ENCODE measurements around the gene SURF4.

The SURF4 gene

GRCh38 chr9:133404454-133405002, 28.7 kb upstream of the SURF4 start:
- H3K36me3 ChIP-seq (ENCODE audit: insufficient read depth, low read length), result peaks cover 39% of the 10 kb centered on the region; the same call in 1 of the 2 replicates
- no peaks in the 10 kb centered on the region for H3K9me3 ChIP-seq (ENCODE audit: insufficient read depth, low read depth, low read length)
- H3K9ac ChIP-seq (ENCODE audit: low read depth, low read length, poor library complexity, severe bottlenecking), result no peak overlapping the region

GRCh38 chr9:133403766-133404453, 28.1 kb upstream of the SURF4 start:
- H3K79me2 ChIP-seq (ENCODE audit: insufficient read depth, low read length), result no peaks in the 10 kb centered on the region
- no peaks in the 10 kb centered on the region for H4K20me1 ChIP-seq (ENCODE audit: insufficient read depth, low read length, poor library complexity, severe bottlenecking)
- H2AFZ ChIP-seq (ENCODE audit: low read length), result no peak overlapping the region
- H3K9me2 ChIP-seq (replicated peaks; ENCODE audit: low read depth, low read length), result no peaks in the 10 kb centered on the region
- H3K4me1 ChIP-seq (ENCODE audit: insufficient read depth, low read length, poor library complexity, severe bottlenecking), result no peaks in the 10 kb centered on the region
- TF ChIP-seq CTCF (conservative IDR thresholded peaks at IDR 0.05; ENCODE audit: low read length), result peak; percentile 74
- TF ChIP-seq EZH2phosphoT487 (IDR thresholded peaks at IDR 0.05; ENCODE audit: borderline replicate concordance), result no peak
- no peak overlapping the region for H3K9ac ChIP-seq (ENCODE audit: low read depth, low read length, poor library complexity, severe bottlenecking)
- no peak overlapping the region for H3K4me3 ChIP-seq (ENCODE audit: low read length, poor library complexity, severe bottlenecking)
- H3K9me3 ChIP-seq (ENCODE audit: insufficient read depth, low read depth, low read length), result no peaks in the 10 kb centered on the region
- H3F3A ChIP-seq (ENCODE audit: low read depth), result no peaks in the 10 kb centered on the region
- H3K27me3 ChIP-seq (ENCODE audit: insufficient read depth, low read length, poor library complexity, severe bottlenecking), result no peaks in the 10 kb centered on the region
- peaks cover 37% of the 10 kb centered on the region; the same call in 1 of the 2 replicates for H3K36me3 ChIP-seq (ENCODE audit: insufficient read depth, low read length)
- no peak overlapping the region for H3K4me2 ChIP-seq (ENCODE audit: low read depth, low read length, poor library complexity, severe bottlenecking)

More at GRCh38 chr9:133404454-133405002, 28.7 kb upstream of the SURF4 start:
- no peak overlapping the region for H3K4me3 ChIP-seq (ENCODE audit: low read length, poor library complexity, severe bottlenecking)
- H3K9me2 ChIP-seq (replicated peaks; ENCODE audit: low read depth, low read length), result no peaks in the 10 kb centered on the region
- H3K27me3 ChIP-seq (ENCODE audit: insufficient read depth, low read length, poor library complexity, severe bottlenecking), result no peaks in the 10 kb centered on the region
- TF ChIP-seq CTCF (conservative IDR thresholded peaks at IDR 0.05; ENCODE audit: low read length) (no peak), EZH2phosphoT487 (IDR thresholded peaks at IDR 0.05; ENCODE audit: borderline replicate concordance) (no peak)
- H3K79me2 ChIP-seq (ENCODE audit: insufficient read depth, low read length), result no peaks in the 10 kb centered on the region
- H4K20me1 ChIP-seq (ENCODE audit: insufficient read depth, low read length, poor library complexity, severe bottlenecking), result no peaks in the 10 kb centered on the region
- no peak overlapping the region for H3K4me2 ChIP-seq (ENCODE audit: low read depth, low read length, poor library complexity, severe bottlenecking)
- H3K4me1 ChIP-seq (ENCODE audit: insufficient read depth, low read length, poor library complexity, severe bottlenecking), result no peaks in the 10 kb centered on the region
- H3F3A ChIP-seq (ENCODE audit: low read depth), result no peaks in the 10 kb centered on the region
- H2AFZ ChIP-seq (ENCODE audit: low read length), result no peak overlapping the region

GRCh38 chr9:133402689-133403088, 26.8 kb upstream of the SURF4 start:
- H3K9me3 ChIP-seq (ENCODE audit: insufficient read depth, low read depth, low read length), result no peaks in the 10 kb centered on the region
- no peaks in the 10 kb centered on the region for H3F3A ChIP-seq (ENCODE audit: low read depth)
- peaks cover 28% of the 10 kb centered on the region; the same call in 1 of the 2 replicates for H3K36me3 ChIP-seq (ENCODE audit: insufficient read depth, low read length)
- H3K79me2 ChIP-seq (ENCODE audit: insufficient read depth, low read length), result no peaks in the 10 kb centered on the region
- H3K4me2 ChIP-seq (ENCODE audit: low read depth, low read length, poor library complexity, severe bottlenecking), result no peak overlapping the region
- TF ChIP-seq CTCF (conservative IDR thresholded peaks at IDR 0.05; ENCODE audit: low read length), result no peak
- TF ChIP-seq EZH2phosphoT487 (IDR thresholded peaks at IDR 0.05; ENCODE audit: borderline replicate concordance), result no peak
- H3K27me3 ChIP-seq (ENCODE audit: insufficient read depth, low read length, poor library complexity, severe bottlenecking), result no peaks in the 10 kb centered on the region
- no peak overlapping the region for H3K4me3 ChIP-seq (ENCODE audit: low read length, poor library complexity, severe bottlenecking)
- no peak overlapping the region for H2AFZ ChIP-seq (ENCODE audit: low read length)
- H3K4me1 ChIP-seq (ENCODE audit: insufficient read depth, low read length, poor library complexity, severe bottlenecking), result no peaks in the 10 kb centered on the region
- H4K20me1 ChIP-seq (ENCODE audit: insufficient read depth, low read length, poor library complexity, severe bottlenecking), result no peaks in the 10 kb centered on the region
- H3K9ac ChIP-seq (ENCODE audit: low read depth, low read length, poor library complexity, severe bottlenecking), result no peak overlapping the region
- no peaks in the 10 kb centered on the region for H3K9me2 ChIP-seq (replicated peaks; ENCODE audit: low read depth, low read length)

Data from Loucy (cell line).